WTC11 (cell line): Measurements from ENCODE around the gene SLC18A2.

Experiments used
- ATF6 ChIP-seq: sonication (generic); formaldehyde crosslinking; IDR thresholded peaks from 2 replicates; pipeline ENCODE4 v1.8.1; 2023; ENCODE audit warnings: mild to moderate bottlenecking, missing genetic modification reagents
- CREM ChIP-seq: sonication (generic); formaldehyde crosslinking; IDR thresholded peaks from 2 replicates; pipeline ENCODE4 v1.8.1; 2022; ENCODE audit warnings: mild to moderate bottlenecking, missing genetic modification reagents, moderate library complexity
- TF ChIP-seq, protein P1 (sequence below): fragments of 200-600 bp; IDR thresholded peaks from 2 replicates; pipeline ENCODE4 v1.8.0; 2022; ENCODE audit warnings: antibody characterized with exemption
- TF ChIP-seq, protein P2 (sequence below): sonication (generic); formaldehyde crosslinking; IDR thresholded peaks from 2 replicates; pipeline ENCODE4 v1.8.1; 2022; ENCODE audit warnings: missing genetic modification reagents, borderline replicate concordance

DNA sequence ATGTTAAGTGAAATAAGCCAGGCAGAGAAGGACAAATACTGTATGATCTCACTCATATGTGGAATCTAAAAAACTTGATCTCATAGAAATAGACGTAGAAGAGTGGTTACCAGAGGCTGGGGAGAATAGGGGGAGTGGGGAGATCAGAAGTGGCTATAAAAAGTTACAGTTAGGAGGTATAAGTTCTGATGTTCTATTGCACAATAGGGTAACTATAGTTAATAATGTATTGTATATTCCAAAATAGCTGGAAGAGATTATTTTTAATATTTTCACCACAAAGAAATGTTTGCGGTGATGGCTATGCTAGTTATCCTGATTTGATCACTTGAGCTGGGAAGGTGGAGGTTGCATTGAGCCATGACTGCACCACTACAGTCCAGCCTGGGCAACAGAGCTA lies 53.8 kb downstream of the SLC18A2 start:
- TF ChIP-seq, protein P1, sequence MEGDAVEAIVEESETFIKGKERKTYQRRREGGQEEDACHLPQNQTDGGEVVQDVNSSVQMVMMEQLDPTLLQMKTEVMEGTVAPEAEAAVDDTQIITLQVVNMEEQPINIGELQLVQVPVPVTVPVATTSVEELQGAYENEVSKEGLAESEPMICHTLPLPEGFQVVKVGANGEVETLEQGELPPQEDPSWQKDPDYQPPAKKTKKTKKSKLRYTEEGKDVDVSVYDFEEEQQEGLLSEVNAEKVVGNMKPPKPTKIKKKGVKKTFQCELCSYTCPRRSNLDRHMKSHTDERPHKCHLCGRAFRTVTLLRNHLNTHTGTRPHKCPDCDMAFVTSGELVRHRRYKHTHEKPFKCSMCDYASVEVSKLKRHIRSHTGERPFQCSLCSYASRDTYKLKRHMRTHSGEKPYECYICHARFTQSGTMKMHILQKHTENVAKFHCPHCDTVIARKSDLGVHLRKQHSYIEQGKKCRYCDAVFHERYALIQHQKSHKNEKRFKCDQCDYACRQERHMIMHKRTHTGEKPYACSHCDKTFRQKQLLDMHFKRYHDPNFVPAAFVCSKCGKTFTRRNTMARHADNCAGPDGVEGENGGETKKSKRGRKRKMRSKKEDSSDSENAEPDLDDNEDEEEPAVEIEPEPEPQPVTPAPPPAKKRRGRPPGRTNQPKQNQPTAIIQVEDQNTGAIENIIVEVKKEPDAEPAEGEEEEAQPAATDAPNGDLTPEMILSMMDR = no peak
- TF ChIP-seq, protein P2, sequence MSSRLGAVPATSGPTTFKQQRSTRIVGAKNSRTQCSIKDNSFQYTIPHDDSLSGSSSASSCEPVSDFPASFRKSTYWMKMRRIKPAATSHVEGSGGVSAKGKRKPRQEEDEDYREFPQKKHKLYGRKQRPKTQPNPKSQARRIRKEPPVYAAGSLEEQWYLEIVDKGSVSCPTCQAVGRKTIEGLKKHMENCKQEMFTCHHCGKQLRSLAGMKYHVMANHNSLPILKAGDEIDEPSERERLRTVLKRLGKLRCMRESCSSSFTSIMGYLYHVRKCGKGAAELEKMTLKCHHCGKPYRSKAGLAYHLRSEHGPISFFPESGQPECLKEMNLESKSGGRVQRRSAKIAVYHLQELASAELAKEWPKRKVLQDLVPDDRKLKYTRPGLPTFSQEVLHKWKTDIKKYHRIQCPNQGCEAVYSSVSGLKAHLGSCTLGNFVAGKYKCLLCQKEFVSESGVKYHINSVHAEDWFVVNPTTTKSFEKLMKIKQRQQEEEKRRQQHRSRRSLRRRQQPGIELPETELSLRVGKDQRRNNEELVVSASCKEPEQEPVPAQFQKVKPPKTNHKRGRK (CRISPR knock-in tag) = no peak
- TF ChIP-seq ATF6 (CRISPR knock-in tag) = no peak
- TF ChIP-seq CREM (CRISPR knock-in tag) = no peak
